SK-N-SH treated with all-trans-retinoic acid at 6 μM for 48 hours (cell line): ENCODE results near the gene HINT3.
A peak's percentile ranks its signal among the peaks of the same experiment; 100 is the strongest.

Source experiments
- ATAC-seq: fragments of 200-7000 bp; cut with Tn5 transposase; 3 replicates; pipeline ENCODE4 v1.9.1; 2020; ENCODE audit warnings: mild to moderate bottlenecking, moderate library complexity
- ARNTL ChIP-seq: fragments of 450-650 bp; formaldehyde crosslinking; IDR thresholded peaks from 2 replicates; pipeline ENCODE4 v1.5.0; 2020; ENCODE audit warnings: low read depth, mild to moderate bottlenecking, moderate library complexity, borderline replicate concordance
- BACH2 ChIP-seq: fragments of 250-450 bp; sonication (Bioruptor Pico); IDR thresholded peaks from 2 replicates; pipeline ENCODE4 v1.9.0; 2021; ENCODE audit warnings: mild to moderate bottlenecking, borderline replicate concordance
- CREB5 ChIP-seq: fragments of 250-450 bp; sonication (Bioruptor Pico); IDR thresholded peaks from 2 replicates; pipeline ENCODE4 v1.5.1; 2020; ENCODE audit warnings: low read depth, mild to moderate bottlenecking, moderate library complexity
- CSDC2 ChIP-seq: fragments of 250-450 bp; sonication (Bioruptor Pico); IDR thresholded peaks from 2 replicates; pipeline ENCODE4 v1.5.0; 2020; ENCODE audit warnings: mild to moderate bottlenecking, moderate library complexity
- ESRRG ChIP-seq: fragments of 250-450 bp; sonication (Bioruptor Pico); IDR thresholded peaks from 2 replicates; pipeline ENCODE4 v1.6.1; 2021; ENCODE audit warnings: mild to moderate bottlenecking
- GLIS3 ChIP-seq: fragments of 250-450 bp; sonication (Bioruptor Pico); IDR thresholded peaks from 2 replicates; pipeline ENCODE4 v1.5.0; 2020; ENCODE audit warnings: mild to moderate bottlenecking, moderate library complexity
- ISL1 ChIP-seq: fragments of 250-450 bp; sonication (Bioruptor Pico); IDR thresholded peaks from 2 replicates; pipeline ENCODE4 v2.1.2; 2022; ENCODE audit warnings: mild to moderate bottlenecking, moderate library complexity
- OSR1 ChIP-seq: fragments of 250-450 bp; sonication (Bioruptor Pico); IDR thresholded peaks from 2 replicates; pipeline ENCODE4 v1.8.0; 2022; ENCODE audit warnings: moderate library complexity, mild to moderate bottlenecking, inconsistent platforms
- PATZ1 ChIP-seq: fragments of 250-450 bp; sonication (Bioruptor Pico); IDR thresholded peaks from 2 replicates; pipeline ENCODE4 v1.8.0; 2020; ENCODE audit warnings: mild to moderate bottlenecking, moderate library complexity, borderline replicate concordance
- POU6F1 ChIP-seq: fragments of 250-450 bp; sonication (Bioruptor Pico); IDR thresholded peaks from 2 replicates; pipeline ENCODE4 v1.8.0; 2021; ENCODE audit warnings: low read depth, mild to moderate bottlenecking, moderate library complexity, borderline replicate concordance
- PPARA ChIP-seq: fragments of 250-450 bp; sonication (Bioruptor Pico); IDR thresholded peaks from 2 replicates; pipeline ENCODE4 v1.5.0; 2020; ENCODE audit warnings: mild to moderate bottlenecking, borderline replicate concordance
- RARB ChIP-seq: fragments of 250-450 bp; sonication (Bioruptor Pico); IDR thresholded peaks from 2 replicates; pipeline ENCODE4 v1.8.0; 2021; ENCODE audit warnings: mild to moderate bottlenecking, moderate library complexity
- SNAI2 ChIP-seq: fragments of 250-450 bp; sonication (Bioruptor Pico); IDR thresholded peaks from 2 replicates; pipeline ENCODE4 v1.5.0; 2020; ENCODE audit warnings: mild to moderate bottlenecking, moderate library complexity
- TCF4 ChIP-seq: fragments of 250-450 bp; sonication (Bioruptor Pico); IDR thresholded peaks from 2 replicates; pipeline ENCODE4 v1.8.0; 2021; ENCODE audit warnings: mild to moderate bottlenecking, moderate library complexity, borderline replicate concordance
- TOX ChIP-seq: fragments of 250-450 bp; sonication (Bioruptor Pico); IDR thresholded peaks from 2 replicates; pipeline ENCODE4 v1.8.0; 2021; ENCODE audit warnings: mild to moderate bottlenecking, moderate library complexity, borderline replicate concordance
- TSHZ2 ChIP-seq: fragments of 250-450 bp; sonication (Bioruptor Pico); IDR thresholded peaks from 2 replicates; pipeline ENCODE4 v1.5.0; 2020; ENCODE audit warnings: mild to moderate bottlenecking, moderate library complexity
- ZC3H10 ChIP-seq: fragments of 250-450 bp; sonication (Bioruptor Pico); IDR thresholded peaks from 2 replicates; pipeline ENCODE4 v1.5.1; 2021; ENCODE audit warnings: mild to moderate bottlenecking, moderate library complexity
- ZFP3 ChIP-seq: fragments of 250-450 bp; sonication (Bioruptor Pico); IDR thresholded peaks from 2 replicates; pipeline ENCODE4 v1.5.0; 2020; ENCODE audit warnings: mild to moderate bottlenecking, moderate library complexity
- ZFP30 ChIP-seq: fragments of 450-650 bp; formaldehyde crosslinking; IDR thresholded peaks from 2 replicates; pipeline ENCODE4 v1.5.0; 2022; ENCODE audit warnings: mild to moderate bottlenecking, moderate library complexity
- ZNF565 ChIP-seq: fragments of 450-650 bp; formaldehyde crosslinking; conservative IDR thresholded peaks from 2 replicates; pipeline ENCODE4 v1.5.0; 2020; ENCODE audit warnings: low read depth, mild to moderate bottlenecking, moderate library complexity
- ZNF70 ChIP-seq: fragments of 450-650 bp; formaldehyde crosslinking; IDR thresholded peaks from 2 replicates; pipeline ENCODE4 v1.5.0; 2020; ENCODE audit warnings: mild to moderate bottlenecking, moderate library complexity
- ZNF8 ChIP-seq: fragments of 450-650 bp; formaldehyde crosslinking; IDR thresholded peaks from 2 replicates; pipeline ENCODE4 v1.5.0; 2020; ENCODE audit warnings: mild to moderate bottlenecking, moderate library complexity

Gene HINT3

DNA sequence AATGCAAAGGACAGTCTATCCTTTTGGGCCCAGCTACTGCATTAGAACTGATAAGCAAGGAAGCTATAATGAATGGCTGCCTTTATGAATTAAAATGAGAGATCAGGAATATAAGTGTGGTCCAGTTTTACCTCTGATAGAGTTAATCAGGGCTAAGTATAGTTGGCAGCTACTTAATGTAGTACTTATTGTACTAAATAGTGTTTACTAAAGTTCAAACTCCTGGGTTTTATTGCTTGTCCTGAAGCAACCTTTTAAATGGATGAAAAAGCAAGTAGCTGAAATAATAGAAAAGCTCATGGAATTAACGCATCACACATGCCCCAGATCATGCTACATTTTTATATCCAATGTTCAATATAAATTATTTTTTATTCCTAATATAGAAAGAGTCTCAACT is 35.1 kb downstream of the HINT3 start:
- TF ChIP-seq BACH2 (CRISPR knock-in tag): no peak
- no peak for TF ChIP-seq RARB (CRISPR knock-in tag)
- TF ChIP-seq ZFP3 (CRISPR knock-in tag): no peak
- TF ChIP-seq ESRRG: no peak
- TF ChIP-seq ARNTL: no peak
- no peak for TF ChIP-seq ISL1
- no peak for TF ChIP-seq CREB5
- TF ChIP-seq ZFP30 (CRISPR knock-in tag): no peak
- no peak for TF ChIP-seq OSR1 (CRISPR knock-in tag)
- no peak for TF ChIP-seq ZNF70 (CRISPR knock-in tag)
- TF ChIP-seq TSHZ2 (CRISPR knock-in tag): no peak
- no peak for TF ChIP-seq ZC3H10 (CRISPR knock-in tag)
- no peak for TF ChIP-seq SNAI2 (CRISPR knock-in tag)
- TF ChIP-seq GLIS3 (CRISPR knock-in tag): no peak
- no peak for TF ChIP-seq ZNF565 (CRISPR knock-in tag)
- TF ChIP-seq POU6F1 (CRISPR knock-in tag): no peak
- TF ChIP-seq PPARA (CRISPR knock-in tag): no peak
- TF ChIP-seq ZNF8 (CRISPR knock-in tag): no peak
- TF ChIP-seq TCF4: no peak
- TF ChIP-seq, all 23 proteins: peak for 0
- ATAC-seq: no peak

- TF ChIP-seq CSDC2 (no peak), ZNF8 (CRISPR knock-in tag) (no peak), OSR1 (CRISPR knock-in tag) (no peak), ZFP30 (CRISPR knock-in tag) (no peak), BACH2 (CRISPR knock-in tag) (no peak), RARB (CRISPR knock-in tag) (no peak), TOX (no peak)
- no peak for ATAC-seq
These were observed 38.3 kb downstream of the HINT3 start for GRCh38 chr6:125994670-125995488.

- peak; percentile 97 for ATAC-seq
- TF ChIP-seq PATZ1 (CRISPR knock-in tag) (no peak), POU6F1 (CRISPR knock-in tag) (no peak), ZFP3 (CRISPR knock-in tag) (no peak), BACH2 (CRISPR knock-in tag) (no peak), GLIS3 (CRISPR knock-in tag) (no peak), CSDC2 (no peak), ZC3H10 (CRISPR knock-in tag) (no peak), ZNF8 (CRISPR knock-in tag) (no peak), TSHZ2 (CRISPR knock-in tag) (no peak), ESRRG (no peak), CREB5 (no peak), TOX (no peak), ZFP30 (CRISPR knock-in tag) (no peak), PPARA (CRISPR knock-in tag) (no peak), ISL1 (no peak), RARB (CRISPR knock-in tag) (no peak)
These were observed 39.5 kb downstream of the HINT3 start for GRCh38 chr6:125995972-125996580.
